ENCODE measurements around the gene CAND2.
"Not testable (repeated sequence)": the region's sequence is repeated elsewhere in the genome, so short reads cannot be mapped to it uniquely, and the experiment has no call there.

Gene CAND2

DNA sequence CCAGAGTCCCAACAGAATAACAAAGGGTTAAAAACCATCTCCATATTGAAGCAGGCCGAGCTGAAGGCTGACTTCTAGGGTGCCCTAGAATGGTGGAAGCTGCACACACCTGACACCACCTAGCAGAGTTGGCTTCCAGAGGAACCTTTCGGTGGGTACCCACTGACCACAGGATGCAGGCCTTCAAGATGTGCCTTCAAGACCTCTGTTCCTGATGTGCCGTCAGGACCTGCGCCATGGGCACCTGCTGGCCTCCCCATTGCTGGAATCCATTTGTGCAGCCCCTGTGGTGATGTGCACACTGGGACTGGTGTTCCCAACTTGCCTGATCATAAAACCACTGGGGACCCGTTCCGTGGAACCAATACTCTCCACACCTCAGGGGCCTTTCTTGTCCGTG is 80.6 kb downstream of the CAND2 start:
- Mint-ChIP-seq H3K4me1 (peaks cover 7% of the 10 kb centered on the region), H3K27ac (no peak overlapping the region), H3K9me3 (no peaks in the 10 kb centered on the region), H3K36me3 (ENCODE audit: low read depth) (no peaks in the 10 kb centered on the region), H3K27me3 (ENCODE audit: low read depth) (peaks cover 11% of the 10 kb centered on the region), H3K4me3 (peak overlapping the region in 1 of 3 experiments; percentile 23)
- TF ChIP-seq, protein P1, sequence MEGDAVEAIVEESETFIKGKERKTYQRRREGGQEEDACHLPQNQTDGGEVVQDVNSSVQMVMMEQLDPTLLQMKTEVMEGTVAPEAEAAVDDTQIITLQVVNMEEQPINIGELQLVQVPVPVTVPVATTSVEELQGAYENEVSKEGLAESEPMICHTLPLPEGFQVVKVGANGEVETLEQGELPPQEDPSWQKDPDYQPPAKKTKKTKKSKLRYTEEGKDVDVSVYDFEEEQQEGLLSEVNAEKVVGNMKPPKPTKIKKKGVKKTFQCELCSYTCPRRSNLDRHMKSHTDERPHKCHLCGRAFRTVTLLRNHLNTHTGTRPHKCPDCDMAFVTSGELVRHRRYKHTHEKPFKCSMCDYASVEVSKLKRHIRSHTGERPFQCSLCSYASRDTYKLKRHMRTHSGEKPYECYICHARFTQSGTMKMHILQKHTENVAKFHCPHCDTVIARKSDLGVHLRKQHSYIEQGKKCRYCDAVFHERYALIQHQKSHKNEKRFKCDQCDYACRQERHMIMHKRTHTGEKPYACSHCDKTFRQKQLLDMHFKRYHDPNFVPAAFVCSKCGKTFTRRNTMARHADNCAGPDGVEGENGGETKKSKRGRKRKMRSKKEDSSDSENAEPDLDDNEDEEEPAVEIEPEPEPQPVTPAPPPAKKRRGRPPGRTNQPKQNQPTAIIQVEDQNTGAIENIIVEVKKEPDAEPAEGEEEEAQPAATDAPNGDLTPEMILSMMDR (IDR thresholded peaks at IDR 0.05; ENCODE audit: unreplicated experiment in 3 of 3): no peak

DNA sequence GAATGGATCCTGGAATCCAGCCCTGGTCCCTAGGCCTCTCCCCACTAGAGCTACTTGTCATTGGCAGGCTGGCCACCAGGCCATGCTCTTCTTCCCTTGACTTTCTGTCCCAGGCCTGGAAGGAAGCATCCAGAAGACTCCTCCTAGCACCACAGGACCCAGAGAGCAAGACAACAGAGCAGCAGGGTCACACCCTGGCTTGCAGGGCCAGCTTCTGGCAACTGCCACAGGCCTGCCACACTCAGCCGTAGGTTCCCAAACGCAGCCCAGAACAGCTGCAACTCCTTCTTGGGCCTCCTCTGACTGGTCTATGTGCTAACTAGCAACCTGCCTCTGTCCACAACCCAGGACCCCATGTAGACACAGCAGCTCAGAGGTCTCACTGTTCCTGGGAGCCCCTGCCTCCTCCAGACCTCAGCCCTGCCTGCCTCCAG is 81.7 kb downstream of the CAND2 start:
- peaks cover 6% of the 10 kb centered on the region for H3K4me1 Mint-ChIP-seq
- peak overlapping the region in 1 of 3 experiments; percentile 8 for H3K4me3 Mint-ChIP-seq
- no peaks in the 10 kb centered on the region for H3K9me3 Mint-ChIP-seq
- H3K36me3 Mint-ChIP-seq (ENCODE audit: low read depth): no peaks in the 10 kb centered on the region
- H3K27ac Mint-ChIP-seq: peak overlapping the region in 1 of 3 experiments; percentile 26
- H3K27me3 Mint-ChIP-seq (ENCODE audit: low read depth): peaks cover 11% of the 10 kb centered on the region
- TF ChIP-seq, protein P1 (IDR thresholded peaks at IDR 0.05; ENCODE audit: unreplicated experiment in 3 of 3): no peak

- not testable (repeated sequence) for H3K9me3 Mint-ChIP-seq; H3K36me3 Mint-ChIP-seq (ENCODE audit: low read depth); H3K27me3 Mint-ChIP-seq (ENCODE audit: low read depth); H3K4me1 Mint-ChIP-seq; H3K27ac Mint-ChIP-seq; H3K4me3 Mint-ChIP-seq
These were observed 82.3 kb downstream of the CAND2 start for GRCh38 chr3:12878758-12879157.

- H3K36me3 Mint-ChIP-seq (ENCODE audit: low read depth): no peaks in the 10 kb centered on the region
- H3K27ac Mint-ChIP-seq: no peak overlapping the region
- peak overlapping the region in 1 of 3 experiments; percentile 28 for H3K4me3 Mint-ChIP-seq
- peaks cover 8% of the 10 kb centered on the region for H3K4me1 Mint-ChIP-seq
- TF ChIP-seq, protein P1 (IDR thresholded peaks at IDR 0.05; ENCODE audit: unreplicated experiment in 3 of 3): no peak
- H3K9me3 Mint-ChIP-seq: no peaks in the 10 kb centered on the region
- H3K27me3 Mint-ChIP-seq (ENCODE audit: low read depth): peaks cover 4% of the 10 kb centered on the region
These were observed 82.8 kb downstream of the CAND2 start for GRCh38 chr3:12879191-12879815.

GRCh38 chr3:12881858-12882257 is 85.4 kb downstream of the CAND2 start:
- H3K27ac Mint-ChIP-seq; H3K36me3 Mint-ChIP-seq (ENCODE audit: low read depth); H3K9me3 Mint-ChIP-seq; H3K27me3 Mint-ChIP-seq (ENCODE audit: low read depth); H3K4me1 Mint-ChIP-seq; H3K4me3 Mint-ChIP-seq: not testable (repeated sequence)

GRCh38 chr3:12882336-12883310 is 86.1 kb downstream of the CAND2 start:
- Mint-ChIP-seq H3K27me3 (ENCODE audit: low read depth) (peaks cover 12% of the 10 kb centered on the region), H3K27ac (no peak overlapping the region), H3K36me3 (ENCODE audit: low read depth) (no peaks in the 10 kb centered on the region), H3K4me3 (no peak overlapping the region), H3K4me1 (peaks cover 10% of the 10 kb centered on the region), H3K9me3 (no peaks in the 10 kb centered on the region)
- TF ChIP-seq, protein P1 (IDR thresholded peaks at IDR 0.05; ENCODE audit: unreplicated experiment in 3 of 3): no peak
